ENCODE results near the gene SLC23A1.
"Not testable (repeated sequence)": the region's sequence is repeated elsewhere in the genome, so short reads cannot be mapped to it uniquely, and the experiment has no call there.

DNA sequence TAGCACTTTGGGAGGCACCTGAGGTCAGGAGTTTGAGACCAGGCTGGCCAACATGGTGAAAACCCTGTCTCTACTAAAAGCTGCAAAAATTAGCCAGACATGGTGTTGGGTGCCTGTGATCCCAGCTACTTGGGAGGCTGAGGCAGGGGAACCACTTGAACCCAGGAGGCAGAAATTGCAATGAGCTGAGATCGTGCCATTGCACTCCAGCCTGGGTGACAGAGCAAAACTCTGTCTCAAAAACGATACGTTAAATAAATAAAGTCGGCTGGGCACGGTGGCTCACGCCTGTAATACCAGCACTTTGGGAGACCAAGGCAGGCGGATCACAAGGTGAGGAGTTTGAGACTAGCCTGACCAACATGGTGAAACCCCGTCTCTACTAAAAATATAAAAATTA, 27.2 kb downstream of the SLC23A1 start:
- not testable (repeated sequence) for TF ChIP-seq MEIS2 (CRISPR knock-in tag; IDR thresholded peaks at IDR 0.05); TAF1 (CRISPR knock-in tag; IDR thresholded peaks at IDR 0.05); ZFP90 (CRISPR knock-in tag; IDR thresholded peaks at IDR 0.05; ENCODE audit: borderline replicate concordance); SAP130 (CRISPR knock-in tag; IDR thresholded peaks at IDR 0.05; ENCODE audit: low read depth); ZNF670 (CRISPR knock-in tag; IDR thresholded peaks at IDR 0.05; ENCODE audit: borderline replicate concordance); SIX4 (CRISPR knock-in tag; IDR thresholded peaks at IDR 0.05); KAT7 (CRISPR knock-in tag; IDR thresholded peaks at IDR 0.05; ENCODE audit: borderline replicate concordance); TBL1XR1 (IDR thresholded peaks at IDR 0.05; ENCODE audit: borderline replicate concordance, low read length, partially characterized antibody)

Measured in HepG2 (cell line).